ENCODE measurements around the gene PDLIM5.

DNA sequence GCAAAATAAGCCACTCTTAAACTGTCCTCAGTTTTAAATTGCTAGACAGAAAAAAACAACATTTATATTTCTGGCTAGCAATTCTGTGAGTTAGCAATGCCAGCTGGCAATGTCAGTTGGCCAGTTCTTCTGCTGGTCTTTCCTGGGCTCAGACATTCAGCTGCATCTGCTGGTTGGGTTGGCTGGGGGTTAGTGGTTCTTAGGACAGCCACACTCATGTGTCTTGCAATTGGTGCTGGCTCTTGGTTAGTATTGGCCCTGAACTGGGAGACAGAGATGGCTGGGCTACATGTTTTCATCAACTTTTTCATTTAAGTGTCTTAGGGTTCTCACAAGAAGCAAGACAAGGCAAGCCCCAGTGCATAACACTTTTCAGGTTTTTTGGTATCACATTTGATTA is 48.0 kb upstream of the PDLIM5 start:
- TF ChIP-seq POLR2AphosphoS5 (IDR thresholded peaks at IDR 0.05; ENCODE audit: low read depth, low read length) (no peak), POLR2A (IDR thresholded peaks at IDR 0.05; ENCODE audit: low read depth, low read length) (no peak), TAF1 (IDR thresholded peaks at IDR 0.05; ENCODE audit: low read depth, low read length) (no peak), SPI1 (IDR thresholded peaks at IDR 0.05; ENCODE audit: low read depth, low read length) (no peak)

Measured in GM12891 (cell line).